HEK293 (cell line): ENCODE measurements around the gene UQCC2.
A peak's percentile ranks its signal among the peaks of the same experiment; 100 is the strongest.

Experiments used
- BCL11A ChIP-seq: fragments of 450-650 bp; formaldehyde crosslinking; IDR thresholded peaks from 2 replicates; pipeline ENCODE4 v1.5.1; 2016; ENCODE audit warnings: low read depth, missing biosample characterization, missing genetic modification characterization
- BCL11B ChIP-seq: fragments of 450-650 bp; formaldehyde crosslinking; IDR thresholded peaks from 2 replicates; pipeline ENCODE4 v1.5.1; 2016; ENCODE audit warnings: low read depth, missing biosample characterization, missing genetic modification characterization
- FEZF1 ChIP-seq: fragments of 450-650 bp; formaldehyde crosslinking; IDR thresholded peaks from 2 replicates; pipeline ENCODE4 v1.5.1; 2016; ENCODE audit warnings: missing biosample characterization, missing genetic modification characterization
- GLI2 ChIP-seq: fragments of 450-650 bp; formaldehyde crosslinking; IDR thresholded peaks from 2 replicates; pipeline ENCODE4; 2017; ENCODE audit warnings: missing biosample characterization, missing genetic modification characterization, low read depth, borderline replicate concordance
- HOXA7 ChIP-seq: sonication (generic); formaldehyde crosslinking; IDR thresholded peaks from 2 replicates; pipeline ENCODE4 v1.8.1; 2022; ENCODE audit warnings: missing genetic modification reagents, borderline replicate concordance
- HOXC10 ChIP-seq: sonication (generic); formaldehyde crosslinking; IDR thresholded peaks from 2 replicates; pipeline ENCODE4 v1.8.1; 2023; ENCODE audit warnings: mild to moderate bottlenecking, missing genetic modification reagents
- KLF10 ChIP-seq: fragments of 450-650 bp; IDR thresholded peaks from 2 replicates; pipeline ENCODE4 v1.5.1; 2018; ENCODE audit warnings: missing biosample characterization, mild to moderate bottlenecking, missing genetic modification characterization
- KLF9 ChIP-seq: fragments of 450-650 bp; formaldehyde crosslinking; IDR thresholded peaks from 2 replicates; pipeline ENCODE4 v1.5.1; 2016; ENCODE audit warnings: missing biosample characterization, missing genetic modification characterization, low read depth
- MYNN ChIP-seq: fragments of 450-650 bp; formaldehyde crosslinking; IDR thresholded peaks from 2 replicates; pipeline ENCODE4 v1.5.1; 2016; ENCODE audit warnings: missing biosample characterization, missing genetic modification characterization, borderline replicate concordance
- OVOL3 ChIP-seq: fragments of 450-650 bp; formaldehyde crosslinking; IDR thresholded peaks from 2 replicates; pipeline ENCODE4 v1.5.1; 2016; ENCODE audit warnings: missing biosample characterization, missing genetic modification characterization
- WT1 ChIP-seq: fragments of 450-650 bp; formaldehyde crosslinking; IDR thresholded peaks from 2 replicates; pipeline ENCODE4 v1.5.1; 2016; ENCODE audit warnings: missing biosample characterization, missing genetic modification characterization
- YY2 ChIP-seq: fragments of 450-650 bp; formaldehyde crosslinking; IDR thresholded peaks from 2 replicates; pipeline ENCODE4 v1.5.1; 2016; ENCODE audit warnings: missing biosample characterization, missing genetic modification characterization
- ZBTB17 ChIP-seq: fragments of 450-650 bp; formaldehyde crosslinking; IDR thresholded peaks from 2 replicates; pipeline ENCODE4 v1.5.1; 2016; ENCODE audit warnings: missing biosample characterization, missing genetic modification characterization
- ZFHX2 ChIP-seq: fragments of 450-650 bp; formaldehyde crosslinking; conservative IDR thresholded peaks from 2 replicates; pipeline ENCODE4 v1.5.1; 2016; ENCODE audit warnings: missing biosample characterization, missing genetic modification characterization
- ZNF10 ChIP-seq: fragments of 450-650 bp; formaldehyde crosslinking; IDR thresholded peaks from 2 replicates; pipeline ENCODE4 v1.5.1; 2017; ENCODE audit warnings: missing biosample characterization, missing genetic modification characterization
- ZNF133 ChIP-seq: fragments of 450-650 bp; formaldehyde crosslinking; IDR thresholded peaks from 2 replicates; pipeline ENCODE4 v1.5.1; 2016; ENCODE audit warnings: missing biosample characterization, missing genetic modification characterization
- ZNF335 ChIP-seq: fragments of 450-650 bp; formaldehyde crosslinking; conservative IDR thresholded peaks from 2 replicates; pipeline ENCODE4 v1.5.1; 2016; ENCODE audit warnings: missing biosample characterization, missing genetic modification characterization
- ZNF354C ChIP-seq: fragments of 450-650 bp; formaldehyde crosslinking; IDR thresholded peaks from 2 replicates; pipeline ENCODE4 v1.5.1; 2016; ENCODE audit warnings: missing biosample characterization, missing genetic modification characterization, low read depth, borderline replicate concordance
- ZNF366 ChIP-seq: fragments of 450-650 bp; formaldehyde crosslinking; conservative IDR thresholded peaks from 2 replicates; pipeline ENCODE4 v1.5.1; 2016; ENCODE audit warnings: missing biosample characterization, missing genetic modification characterization
- ZNF37A ChIP-seq: fragments of 450-650 bp; IDR thresholded peaks from 2 replicates; pipeline ENCODE4 v1.5.1; 2018; ENCODE audit warnings: missing biosample characterization, missing genetic modification characterization
- ZNF391 ChIP-seq: fragments of 450-650 bp; formaldehyde crosslinking; IDR thresholded peaks from 2 replicates; pipeline ENCODE4 v1.5.1; 2016; ENCODE audit warnings: low read depth, missing biosample characterization, missing genetic modification characterization, borderline replicate concordance
- ZNF529 ChIP-seq: fragments of 450-650 bp; formaldehyde crosslinking; IDR thresholded peaks from 2 replicates; pipeline ENCODE4 v1.5.1; 2017; ENCODE audit warnings: missing genetic modification characterization, missing biosample characterization; ENCODE audit not compliant: insufficient replicate concordance
- ZNF544 ChIP-seq: fragments of 450-650 bp; formaldehyde crosslinking; IDR thresholded peaks from 2 replicates; pipeline ENCODE4 v1.5.0; 2017; ENCODE audit warnings: missing biosample characterization, missing genetic modification characterization
- ZNF596 ChIP-seq: fragments of 450-650 bp; IDR thresholded peaks from 2 replicates; pipeline ENCODE4 v1.5.0; 2018; ENCODE audit warnings: missing biosample characterization, mild to moderate bottlenecking, missing genetic modification characterization, moderate library complexity
- ZNF600 ChIP-seq: fragments of 450-650 bp; formaldehyde crosslinking; IDR thresholded peaks from 2 replicates; pipeline ENCODE4 v1.5.1; 2016; ENCODE audit warnings: missing biosample characterization, missing genetic modification characterization
- ZNF623 ChIP-seq: fragments of 450-650 bp; formaldehyde crosslinking; IDR thresholded peaks from 2 replicates; pipeline ENCODE4 v1.5.1; 2016; ENCODE audit warnings: missing biosample characterization, missing genetic modification characterization
- ZNF626 ChIP-seq: fragments of 450-650 bp; sonication (Bioruptor Pico); formaldehyde crosslinking; IDR thresholded peaks from 2 replicates; pipeline ENCODE4 v1.5.1; 2018; ENCODE audit warnings: missing biosample characterization, missing genetic modification characterization, inconsistent platforms
- ZNF660 ChIP-seq: fragments of 450-650 bp; IDR thresholded peaks from 2 replicates; pipeline ENCODE4 v1.5.1; 2018; ENCODE audit warnings: missing biosample characterization, mild to moderate bottlenecking, missing genetic modification characterization
- ZNF670 ChIP-seq: fragments of 450-650 bp; formaldehyde crosslinking; IDR thresholded peaks from 2 replicates; pipeline ENCODE4 v1.5.1; 2016; ENCODE audit warnings: missing biosample characterization, missing genetic modification characterization, low read depth
- ZNF707 ChIP-seq: fragments of 450-650 bp; formaldehyde crosslinking; IDR thresholded peaks from 2 replicates; pipeline ENCODE4 v1.5.1; 2016; ENCODE audit warnings: missing biosample characterization, missing genetic modification characterization
- ZNF76 ChIP-seq: fragments of 450-650 bp; formaldehyde crosslinking; IDR thresholded peaks from 2 replicates; pipeline ENCODE4; 2016; ENCODE audit warnings: low read depth, missing biosample characterization, missing genetic modification characterization, borderline replicate concordance
- ZNF777 ChIP-seq: fragments of 450-650 bp; formaldehyde crosslinking; IDR thresholded peaks from 2 replicates; pipeline ENCODE4 v1.5.1; 2017; ENCODE audit warnings: missing biosample characterization, missing genetic modification characterization, borderline replicate concordance
- ZNF837 ChIP-seq: fragments of 450-650 bp; formaldehyde crosslinking; IDR thresholded peaks from 2 replicates; pipeline ENCODE4 v1.5.1; 2016; ENCODE audit warnings: missing biosample characterization, missing genetic modification characterization
- ZNF843 ChIP-seq: fragments of 450-650 bp; formaldehyde crosslinking; IDR thresholded peaks from 2 replicates; pipeline ENCODE4 v1.5.1; 2016; ENCODE audit warnings: missing biosample characterization, missing genetic modification characterization
- ZSCAN30 ChIP-seq: fragments of 450-650 bp; IDR thresholded peaks from 2 replicates; pipeline ENCODE4 v1.5.1; 2018; ENCODE audit warnings: missing biosample characterization, mild to moderate bottlenecking, missing genetic modification characterization, moderate library complexity
- TF ChIP-seq, protein P1 (sequence below): fragments of 450-650 bp; formaldehyde crosslinking; IDR thresholded peaks from 2 replicates; pipeline ENCODE4 v1.5.1; 2016; ENCODE audit warnings: missing biosample characterization, missing genetic modification characterization
- TF ChIP-seq, protein P2 (sequence below): fragments of 450-650 bp; formaldehyde crosslinking; IDR thresholded peaks from 2 replicates; pipeline ENCODE4 v1.5.0; 2017; ENCODE audit warnings: missing biosample characterization, missing genetic modification characterization, borderline replicate concordance
- TF ChIP-seq, protein P3 (sequence below): fragments of 450-650 bp; formaldehyde crosslinking; IDR thresholded peaks from 2 replicates; pipeline ENCODE4 v1.5.1; 2017; ENCODE audit warnings: missing biosample characterization, mild to moderate bottlenecking, missing genetic modification characterization, moderate library complexity

Gene UQCC2

DNA sequence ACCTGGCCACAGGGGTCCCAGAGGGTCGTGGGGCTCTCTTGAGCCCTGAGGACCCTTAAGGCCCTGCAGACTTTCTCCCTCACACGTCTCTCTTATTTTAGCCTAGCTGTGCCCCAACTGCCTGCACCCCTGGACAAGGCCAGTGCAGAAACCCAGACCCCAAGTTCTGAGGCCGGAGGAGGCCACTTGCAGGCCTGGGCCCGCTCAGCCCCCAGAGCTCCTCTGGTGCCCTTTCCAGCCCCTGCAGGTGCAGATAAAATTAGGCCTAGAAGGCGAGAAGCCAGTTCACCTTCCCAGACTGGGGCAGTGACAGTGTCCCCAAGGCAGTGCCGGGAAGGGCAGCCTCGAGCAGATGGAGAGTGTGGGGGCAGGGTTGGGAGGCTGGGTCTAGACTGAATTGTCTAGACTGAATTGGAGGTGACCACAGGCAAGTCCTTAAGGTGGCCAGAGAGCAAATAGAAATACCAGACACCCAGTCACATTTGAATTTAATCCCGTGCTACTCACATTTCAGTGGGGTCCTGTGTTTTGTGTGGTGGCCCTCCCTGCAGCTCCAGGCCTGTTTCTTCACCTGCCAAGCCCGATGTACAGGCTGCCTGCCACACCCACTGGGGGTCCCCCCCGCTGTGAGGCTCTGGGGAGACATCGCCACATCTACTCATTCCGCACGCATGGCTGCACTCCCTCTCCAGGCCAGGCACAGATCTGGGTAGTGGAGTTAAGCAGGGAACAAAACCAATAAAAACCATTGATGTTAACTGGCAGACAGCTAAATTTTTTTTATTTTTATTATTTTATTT lies 43.8 kb upstream of the UQCC2 start (continued):
- TF ChIP-seq ZNF335: peak; percentile 36; the same call in 1 of the 2 replicates
- no peak for TF ChIP-seq ZNF777 (tag by site-specific recombination)
- TF ChIP-seq OVOL3 (tag by site-specific recombination): no peak
- TF ChIP-seq HOXA7 (CRISPR knock-in tag): no peak
- no peak for TF ChIP-seq ZNF366 (tag by site-specific recombination)
- TF ChIP-seq ZNF843 (tag by site-specific recombination): no peak
- peak; percentile 82 for TF ChIP-seq KLF10
- no peak for TF ChIP-seq MYNN (tag by site-specific recombination)
- no peak for TF ChIP-seq ZSCAN30 (tag by site-specific recombination)
- no peak for TF ChIP-seq ZNF626 (tag by site-specific recombination)
- TF ChIP-seq ZNF391 (tag by site-specific recombination): no peak
- no peak for TF ChIP-seq ZNF544 (tag by site-specific recombination)
- TF ChIP-seq, protein P1, sequence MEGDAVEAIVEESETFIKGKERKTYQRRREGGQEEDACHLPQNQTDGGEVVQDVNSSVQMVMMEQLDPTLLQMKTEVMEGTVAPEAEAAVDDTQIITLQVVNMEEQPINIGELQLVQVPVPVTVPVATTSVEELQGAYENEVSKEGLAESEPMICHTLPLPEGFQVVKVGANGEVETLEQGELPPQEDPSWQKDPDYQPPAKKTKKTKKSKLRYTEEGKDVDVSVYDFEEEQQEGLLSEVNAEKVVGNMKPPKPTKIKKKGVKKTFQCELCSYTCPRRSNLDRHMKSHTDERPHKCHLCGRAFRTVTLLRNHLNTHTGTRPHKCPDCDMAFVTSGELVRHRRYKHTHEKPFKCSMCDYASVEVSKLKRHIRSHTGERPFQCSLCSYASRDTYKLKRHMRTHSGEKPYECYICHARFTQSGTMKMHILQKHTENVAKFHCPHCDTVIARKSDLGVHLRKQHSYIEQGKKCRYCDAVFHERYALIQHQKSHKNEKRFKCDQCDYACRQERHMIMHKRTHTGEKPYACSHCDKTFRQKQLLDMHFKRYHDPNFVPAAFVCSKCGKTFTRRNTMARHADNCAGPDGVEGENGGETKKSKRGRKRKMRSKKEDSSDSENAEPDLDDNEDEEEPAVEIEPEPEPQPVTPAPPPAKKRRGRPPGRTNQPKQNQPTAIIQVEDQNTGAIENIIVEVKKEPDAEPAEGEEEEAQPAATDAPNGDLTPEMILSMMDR (tag by site-specific recombination): no peak
- no peak for TF ChIP-seq ZNF354C (tag by site-specific recombination)
- TF ChIP-seq FEZF1 (tag by site-specific recombination): no peak
- TF ChIP-seq ZNF76 (tag by site-specific recombination): no peak
- TF ChIP-seq BCL11A (tag by site-specific recombination): no peak
- no peak for TF ChIP-seq ZNF837 (tag by site-specific recombination)
- no peak for TF ChIP-seq YY2 (tag by site-specific recombination)
- no peak for TF ChIP-seq GLI2 (tag by site-specific recombination)
- TF ChIP-seq ZNF133 (tag by site-specific recombination): no peak
- TF ChIP-seq HOXC10 (CRISPR knock-in tag): no peak
- no peak for TF ChIP-seq ZNF529
- no peak for TF ChIP-seq ZFHX2
- TF ChIP-seq ZNF660 (tag by site-specific recombination): no peak
- no peak for TF ChIP-seq ZNF596
- TF ChIP-seq ZNF37A (tag by site-specific recombination): no peak
- no peak for TF ChIP-seq BCL11B (tag by site-specific recombination)
- TF ChIP-seq, protein P2, sequence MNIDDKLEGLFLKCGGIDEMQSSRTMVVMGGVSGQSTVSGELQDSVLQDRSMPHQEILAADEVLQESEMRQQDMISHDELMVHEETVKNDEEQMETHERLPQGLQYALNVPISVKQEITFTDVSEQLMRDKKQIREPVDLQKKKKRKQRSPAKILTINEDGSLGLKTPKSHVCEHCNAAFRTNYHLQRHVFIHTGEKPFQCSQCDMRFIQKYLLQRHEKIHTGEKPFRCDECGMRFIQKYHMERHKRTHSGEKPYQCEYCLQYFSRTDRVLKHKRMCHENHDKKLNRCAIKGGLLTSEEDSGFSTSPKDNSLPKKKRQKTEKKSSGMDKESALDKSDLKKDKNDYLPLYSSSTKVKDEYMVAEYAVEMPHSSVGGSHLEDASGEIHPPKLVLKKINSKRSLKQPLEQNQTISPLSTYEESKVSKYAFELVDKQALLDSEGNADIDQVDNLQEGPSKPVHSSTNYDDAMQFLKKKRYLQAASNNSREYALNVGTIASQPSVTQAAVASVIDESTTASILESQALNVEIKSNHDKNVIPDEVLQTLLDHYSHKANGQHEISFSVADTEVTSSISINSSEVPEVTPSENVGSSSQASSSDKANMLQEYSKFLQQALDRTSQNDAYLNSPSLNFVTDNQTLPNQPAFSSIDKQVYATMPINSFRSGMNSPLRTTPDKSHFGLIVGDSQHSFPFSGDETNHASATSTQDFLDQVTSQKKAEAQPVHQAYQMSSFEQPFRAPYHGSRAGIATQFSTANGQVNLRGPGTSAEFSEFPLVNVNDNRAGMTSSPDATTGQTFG (tag by site-specific recombination): no peak
- no peak for TF ChIP-seq ZNF623 (tag by site-specific recombination)
- TF ChIP-seq, protein P3, sequence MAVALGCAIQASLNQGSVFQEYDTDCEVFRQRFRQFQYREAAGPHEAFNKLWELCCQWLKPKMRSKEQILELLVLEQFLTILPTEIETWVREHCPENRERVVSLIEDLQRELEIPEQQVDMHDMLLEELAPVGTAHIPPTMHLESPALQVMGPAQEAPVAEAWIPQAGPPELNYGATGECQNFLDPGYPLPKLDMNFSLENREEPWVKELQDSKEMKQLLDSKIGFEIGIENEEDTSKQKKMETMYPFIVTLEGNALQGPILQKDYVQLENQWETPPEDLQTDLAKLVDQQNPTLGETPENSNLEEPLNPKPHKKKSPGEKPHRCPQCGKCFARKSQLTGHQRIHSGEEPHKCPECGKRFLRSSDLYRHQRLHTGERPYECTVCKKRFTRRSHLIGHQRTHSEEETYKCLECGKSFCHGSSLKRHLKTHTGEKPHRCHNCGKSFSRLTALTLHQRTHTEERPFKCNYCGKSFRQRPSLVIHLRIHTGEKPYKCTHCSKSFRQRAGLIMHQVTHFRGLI (tag by site-specific recombination): no peak
- TF ChIP-seq ZNF707 (tag by site-specific recombination): no peak
- TF ChIP-seq ZNF600: no peak
- peak; percentile 78 for TF ChIP-seq WT1 (tag by site-specific recombination)
- TF ChIP-seq KLF9 (tag by site-specific recombination): peak; percentile 72
- TF ChIP-seq ZNF670 (tag by site-specific recombination): no peak
- peak; percentile 27; the same call in 1 of the 2 replicates for TF ChIP-seq ZBTB17
- TF ChIP-seq ZNF10 (tag by site-specific recombination): no peak
